ENCODE measurements around the gene ARID3C.

Gene ARID3C

DNA sequence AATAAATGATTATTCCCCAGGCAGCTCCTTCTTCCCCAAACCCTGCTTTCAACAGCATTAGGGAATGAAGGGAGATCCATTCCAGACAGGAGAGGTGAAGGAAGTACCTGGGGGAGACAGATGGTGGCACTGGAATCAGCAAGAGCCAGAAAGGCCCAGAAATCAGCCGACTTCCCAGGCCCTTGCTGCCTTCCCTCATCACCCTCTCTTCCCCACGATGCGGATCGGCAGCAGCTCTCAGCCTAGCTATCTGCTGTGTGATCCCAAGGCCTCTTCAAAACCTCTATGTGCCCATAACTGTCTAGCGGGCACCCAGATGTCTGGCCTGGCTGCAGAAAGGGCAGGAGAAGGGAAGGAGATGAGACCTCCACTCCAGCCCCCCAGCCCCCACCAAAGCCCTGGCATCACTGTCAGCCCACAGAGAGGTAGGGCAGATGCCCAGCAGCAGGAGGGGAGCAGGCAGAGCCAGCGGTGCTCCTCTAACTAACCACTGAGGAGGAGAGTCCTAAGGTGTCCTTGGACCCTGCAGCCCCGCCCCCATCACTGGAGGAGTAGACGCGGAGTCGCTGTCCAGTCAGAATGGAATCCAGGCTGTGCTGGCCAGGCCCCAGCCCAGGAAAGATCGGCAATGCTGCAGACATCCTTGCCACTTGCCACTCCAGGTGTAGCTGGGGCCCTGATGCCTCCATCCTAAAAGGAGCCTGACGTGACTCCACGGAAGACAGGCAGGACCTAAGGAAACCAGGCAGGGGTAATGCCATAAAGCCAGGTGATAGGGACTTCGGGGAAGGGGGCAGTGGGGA lies 52.1 kb downstream of the ARID3C start:
- no peak for DNase-seq

GRCh38 chr9:34575862-34576596 lies 52.8 kb downstream of the ARID3C start:
- no peak for DNase-seq

DNA sequence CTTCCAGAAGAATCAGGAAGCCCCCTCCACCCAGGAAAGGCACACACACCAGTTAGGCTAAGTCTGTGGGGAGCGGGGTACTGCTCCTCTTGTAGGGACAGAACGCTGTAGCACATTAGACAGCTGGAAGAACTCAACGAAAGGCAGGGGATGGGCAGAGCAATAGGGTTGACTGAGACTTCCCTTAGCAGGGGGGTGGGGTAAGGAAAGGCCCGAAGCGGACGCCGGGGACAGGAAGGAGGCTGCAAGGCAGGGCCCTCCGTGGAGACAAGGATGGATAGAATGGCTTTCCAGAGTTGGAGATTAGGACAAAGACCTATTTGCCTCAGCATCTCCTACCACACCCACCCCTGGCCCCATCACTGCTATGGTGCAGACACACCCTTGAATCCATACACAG lies 53.6 kb downstream of the ARID3C start:
- DNase-seq, result no peak

DNA sequence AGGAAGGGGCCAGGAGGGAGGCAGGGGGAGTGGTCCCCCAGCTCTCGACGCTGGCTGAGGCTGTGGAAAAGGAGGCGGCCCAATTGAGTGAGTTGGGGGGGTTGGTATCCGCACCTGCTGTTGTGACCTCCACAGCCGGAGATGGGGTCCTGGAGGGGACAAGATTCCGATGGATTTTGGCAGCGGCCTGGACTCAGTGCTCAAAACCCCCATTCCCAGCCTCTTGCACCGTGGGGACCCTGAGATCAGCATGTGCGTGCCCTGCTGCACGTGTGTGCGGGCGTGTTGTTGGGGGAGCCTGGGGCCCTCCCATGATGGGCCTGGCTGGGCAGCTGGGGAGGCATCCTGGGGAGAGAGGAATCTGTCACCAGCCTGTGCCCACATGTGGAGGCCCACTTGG lies 54.3 kb downstream of the ARID3C start:
- DNase-seq, result no peak

DNA sequence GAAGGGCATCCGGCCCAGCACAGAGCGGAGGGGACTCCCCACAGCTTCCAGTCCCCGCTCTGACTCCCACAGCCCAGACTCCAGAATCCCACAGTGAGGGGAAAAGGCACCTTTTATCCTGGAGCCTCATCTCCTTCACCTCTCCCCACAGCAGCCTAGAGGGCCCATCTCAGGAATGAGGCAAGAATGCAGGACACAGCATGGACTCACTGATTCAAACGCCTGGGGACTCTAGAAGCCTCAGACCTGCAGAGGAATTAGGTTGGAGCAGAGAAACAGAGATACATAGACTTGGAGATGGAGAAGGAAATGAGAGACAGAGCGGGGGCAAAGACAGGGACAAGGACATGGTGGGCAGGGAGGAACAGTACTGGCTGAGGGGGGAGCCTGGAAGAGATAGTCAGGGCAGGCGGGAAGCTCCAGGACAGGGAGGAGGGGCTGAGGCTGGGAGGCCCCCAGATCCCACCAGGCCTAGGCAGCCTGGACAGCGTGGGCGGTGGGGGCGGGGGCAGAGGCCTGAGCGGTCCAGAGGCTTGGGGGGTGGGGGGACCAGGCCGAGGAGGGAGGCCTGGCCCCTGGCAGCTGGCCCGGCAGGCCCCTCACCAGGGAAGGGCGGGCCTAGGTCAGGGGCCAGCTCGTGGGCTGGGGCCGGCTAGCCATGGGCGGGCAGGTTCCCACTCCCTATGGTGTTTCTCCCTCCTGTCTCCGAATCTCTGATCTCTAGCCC lies 55.1 kb downstream of the ARID3C start:
- DNase-seq, result no peak

DNA sequence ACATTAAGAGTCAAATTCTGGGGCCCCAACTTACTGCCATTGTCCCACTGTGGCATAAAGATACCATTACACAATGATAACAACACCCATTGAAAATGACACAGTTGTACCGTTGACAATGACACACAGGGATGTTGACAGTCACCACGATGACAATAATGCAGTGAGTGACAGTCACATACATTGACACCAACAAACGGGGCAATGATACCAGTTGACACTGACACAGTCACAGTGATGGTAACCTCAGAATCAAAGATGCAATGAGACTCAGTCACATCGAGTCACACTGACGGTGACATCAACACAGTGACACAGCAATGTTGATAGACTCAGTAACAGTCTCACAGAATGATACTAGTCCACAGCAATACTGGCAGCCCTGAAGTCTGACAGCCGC lies 56.2 kb downstream of the ARID3C start:
- DNase-seq, result no peak

DNA sequence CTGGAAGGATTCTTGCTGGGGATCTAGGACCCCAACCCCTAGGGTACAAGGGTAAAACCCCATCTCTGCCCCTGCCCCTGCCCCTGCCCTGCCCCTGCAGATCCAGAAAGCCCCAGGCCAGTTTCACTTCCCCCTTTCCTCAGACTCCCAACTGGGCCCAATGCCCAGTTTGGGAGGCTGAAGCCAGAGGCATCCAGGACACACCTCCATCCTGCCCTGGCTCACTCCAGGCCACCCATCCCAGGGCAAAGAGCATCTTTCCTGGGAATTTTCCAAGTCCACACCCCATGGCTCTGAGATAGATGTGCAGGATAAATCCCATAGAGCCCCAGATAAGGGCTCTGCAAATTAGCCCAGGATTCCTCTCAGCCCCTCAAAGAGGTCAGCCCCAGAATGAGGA lies 56.8 kb downstream of the ARID3C start:
- no peak for DNase-seq

- DNase-seq, result no peak
Measured at GRCh38 chr9:34571481-34571810, 57.4 kb downstream of the ARID3C start.

All from effector CD4-positive, alpha-beta T cell (primary cell).